ENCODE results near the gene FGD3. TPM values are rescaled to one million over a fixed set of nuclear protein-coding genes. Genes with fewer than 3 reads are reported as not detected.
A peak's percentile ranks its signal among the peaks of the same experiment; 100 is the strongest.

FGD3 gene
- total and polyA plus RNA-seq, 9 of the 15 experiments (the other 6 are each of a cell fraction or from before 2014, with no cell fraction given) = 0.07 to 1.3 (median 0.29) TPM

DNA sequence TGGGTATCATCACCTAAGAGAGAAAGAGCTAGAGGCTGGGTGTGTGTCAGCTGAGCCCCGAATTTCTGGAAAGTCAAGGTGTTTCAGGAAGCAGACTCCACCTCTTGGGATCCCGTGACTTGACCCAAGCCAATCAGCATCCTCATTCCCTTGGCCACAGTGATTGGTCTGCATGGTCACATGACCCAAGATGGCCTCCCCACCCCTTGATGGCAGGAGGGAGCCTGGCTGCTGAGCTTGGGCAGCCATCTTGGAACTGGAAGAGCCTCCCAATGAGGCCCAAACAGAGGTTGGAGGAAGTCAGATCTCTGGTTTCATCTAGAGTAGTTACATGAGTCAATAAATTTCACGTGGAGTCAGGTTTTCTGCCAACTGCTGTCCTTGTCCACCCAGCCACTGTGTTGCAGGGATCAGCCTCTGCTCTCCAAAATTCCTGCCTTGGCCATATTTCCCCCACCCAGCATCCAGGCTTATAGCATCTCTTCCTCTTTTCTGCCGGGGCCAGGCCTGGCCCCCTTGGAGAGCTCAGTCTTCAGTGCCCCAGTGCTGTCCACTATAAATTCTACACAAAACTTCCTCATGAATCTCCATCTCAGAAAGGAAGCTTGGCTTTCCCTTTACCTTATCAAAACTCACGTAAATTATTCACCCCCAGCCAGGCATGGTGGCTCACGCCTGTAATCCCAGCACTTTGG is 93.9 kb downstream of the FGD3 start (continued):
- TF ChIP-seq ARID3A (IDR thresholded peaks at IDR 0.05; ENCODE audit: borderline replicate concordance, low read depth, low read length) (no peak), TOE1 (IDR thresholded peaks at IDR 0.05; ENCODE audit: borderline replicate concordance) (peak; percentile 94), TOE1 (CRISPR knock-in tag; IDR thresholded peaks at IDR 0.05; ENCODE audit: borderline replicate concordance, low read depth) (no peak), RAD51 (IDR thresholded peaks at IDR 0.05; ENCODE audit: borderline replicate concordance, low read depth) (peak; percentile 92), E2F6 (IDR thresholded peaks at IDR 0.05; ENCODE audit: borderline replicate concordance in 1 of 2, extremely low read depth in 1 of 2, insufficient read depth in 1 of 2, insufficient read length in 1 of 2, low read depth in 1 of 2, low read length in 1 of 2, poor library complexity in 1 of 2, severe bottlenecking in 1 of 2) (peak in 1 of 2 experiments; percentile 64), NCOA2 (IDR thresholded peaks at IDR 0.05; ENCODE audit: partially characterized antibody in 2 of 2) (no peak), TFE3 (CRISPR knock-in tag; IDR thresholded peaks at IDR 0.05) (peak; percentile 93), SRF (CRISPR knock-in tag; IDR thresholded peaks at IDR 0.05) (no peak), CBX3 (IDR thresholded peaks at IDR 0.05; ENCODE audit: borderline replicate concordance in 1 of 2, low read length in 2 of 2) (peak in 1 of 2 experiments; percentile 90; a peak in 2 of 3 replicates)
- TF ChIP-seq, protein P1, sequence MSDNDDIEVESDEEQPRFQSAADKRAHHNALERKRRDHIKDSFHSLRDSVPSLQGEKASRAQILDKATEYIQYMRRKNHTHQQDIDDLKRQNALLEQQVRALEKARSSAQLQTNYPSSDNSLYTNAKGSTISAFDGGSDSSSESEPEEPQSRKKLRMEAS (CRISPR knock-in tag; IDR thresholded peaks at IDR 0.05) = peak; percentile 53

Measured in K562 (cell line).